HEK293 (cell line): ENCODE measurements around the gene SGPL1.

ENCODE experiments used
- CTCF ChIA-PET: fragments of 350-600 bp; formaldehyde crosslinking; extraction: SDS; loops from one replicate; lab custom pipeline; 2021; ENCODE audit warnings: antibody characterized with exemption; lab: Yijun Ruan, JAX
- POLR2A ChIA-PET: fragments of 300-600 bp; formaldehyde crosslinking; extraction: SDS; loops from one replicate; lab custom pipeline; 2020; ENCODE audit warnings: antibody characterized with exemption, inconsistent platforms; lab: Yijun Ruan, JAX
- H3K27ac ChIP-seq: fragments of 200-500 bp; sonication (Bioruptor generic); 2 replicates; pipeline ENCODE4 v1.5.1; 2014; ENCODE audit warnings: low read depth, low read length, control low read depth, inconsistent platforms; ENCODE audit errors: extremely low read depth
- H3K36me3 ChIP-seq, 2 experiments: fragments of 200-500 bp in 1 of 2; sonication (Bioruptor generic) in 1 of 2; 1 replicate in 1 of 2; 2 replicates in 1 of 2; pipeline ENCODE4 v1.5.1; 2014 to 2017; ENCODE audit warnings: inconsistent platforms in 2 of 2, low read length in 2 of 2; ENCODE audit not compliant: control insufficient read depth in 2 of 2, insufficient read depth in 1 of 2
- H3K4me1 ChIP-seq: fragments of 200-500 bp; sonication (Bioruptor generic); 2 replicates; pipeline ENCODE4 v1.5.1; 2014; ENCODE audit warnings: mild to moderate bottlenecking, low read length, inconsistent platforms; ENCODE audit not compliant: control insufficient read depth, insufficient read depth
- H3K4me3 ChIP-seq: 2 replicates; pipeline ENCODE4 v1.5.1; 2011; ENCODE audit warnings: low read depth, mild to moderate bottlenecking, control low read depth, low read length, moderate library complexity
- H3K9me3 ChIP-seq: fragments of 200-500 bp; sonication (Bioruptor generic); 2 replicates; pipeline ENCODE4 v1.5.1; 2014; ENCODE audit warnings: low read depth, low read length, inconsistent platforms; ENCODE audit not compliant: control insufficient read depth, insufficient read depth
- GLIS1 ChIP-seq: fragments of 450-650 bp; formaldehyde crosslinking; IDR thresholded peaks from 2 replicates; pipeline ENCODE4 v1.5.1; 2016; ENCODE audit warnings: missing biosample characterization, missing genetic modification characterization
- REST ChIP-seq: fragments of 450-650 bp; formaldehyde crosslinking; IDR thresholded peaks from 2 replicates; pipeline ENCODE4 v1.5.1; 2016; ENCODE audit warnings: missing biosample characterization, missing genetic modification characterization
- SP2 ChIP-seq: fragments of 450-650 bp; formaldehyde crosslinking; IDR thresholded peaks from 2 replicates; pipeline ENCODE4 v1.5.1; 2016; ENCODE audit warnings: missing biosample characterization, missing genetic modification characterization
- YY2 ChIP-seq: fragments of 450-650 bp; formaldehyde crosslinking; IDR thresholded peaks from 2 replicates; pipeline ENCODE4 v1.5.1; 2016; ENCODE audit warnings: missing biosample characterization, missing genetic modification characterization
- ZBTB20 ChIP-seq: fragments of 450-650 bp; formaldehyde crosslinking; IDR thresholded peaks from 2 replicates; pipeline ENCODE4 v1.5.1; 2016; ENCODE audit warnings: missing biosample characterization, missing genetic modification characterization
- ZBTB48 ChIP-seq: fragments of 450-650 bp; formaldehyde crosslinking; IDR thresholded peaks from 2 replicates; pipeline ENCODE4 v1.5.1; 2016; ENCODE audit warnings: missing biosample characterization, missing genetic modification characterization
- ZNF184 ChIP-seq: fragments of 450-650 bp; IDR thresholded peaks from 2 replicates; pipeline ENCODE4 v1.5.1; 2018; ENCODE audit warnings: missing biosample characterization, mild to moderate bottlenecking, missing genetic modification characterization
- ZNF248 ChIP-seq: fragments of 450-650 bp; formaldehyde crosslinking; IDR thresholded peaks from 2 replicates; pipeline ENCODE4 v1.5.1; 2017; ENCODE audit warnings: missing biosample characterization, missing genetic modification characterization
- ZNF292 ChIP-seq: fragments of 450-650 bp; formaldehyde crosslinking; IDR thresholded peaks from 2 replicates; pipeline ENCODE4 v1.5.1; 2016; ENCODE audit warnings: low read depth, missing biosample characterization, missing genetic modification characterization, borderline replicate concordance
- ZNF341 ChIP-seq: fragments of 450-650 bp; formaldehyde crosslinking; IDR thresholded peaks from 2 replicates; pipeline ENCODE4; 2016; ENCODE audit warnings: low read depth, missing biosample characterization, missing genetic modification characterization
- ZNF473 ChIP-seq: fragments of 450-650 bp; formaldehyde crosslinking; IDR thresholded peaks from 2 replicates; pipeline ENCODE4 v1.5.1; 2017; ENCODE audit warnings: missing biosample characterization, missing genetic modification characterization
- ZNF544 ChIP-seq: fragments of 450-650 bp; formaldehyde crosslinking; IDR thresholded peaks from 2 replicates; pipeline ENCODE4 v1.5.0; 2017; ENCODE audit warnings: missing biosample characterization, missing genetic modification characterization
- ZNF548 ChIP-seq: fragments of 450-650 bp; formaldehyde crosslinking; IDR thresholded peaks from 2 replicates; pipeline ENCODE4 v1.5.1; 2016; ENCODE audit warnings: missing biosample characterization, missing genetic modification characterization
- ZNF549 ChIP-seq: fragments of 450-650 bp; IDR thresholded peaks from 2 replicates; pipeline ENCODE4 v1.5.1; 2018; ENCODE audit warnings: missing biosample characterization, missing genetic modification characterization, mild to moderate bottlenecking, inconsistent platforms, moderate library complexity
- ZNF664 ChIP-seq: fragments of 450-650 bp; formaldehyde crosslinking; IDR thresholded peaks from 2 replicates; pipeline ENCODE4 v1.5.1; 2016; ENCODE audit warnings: missing biosample characterization, missing genetic modification characterization
- ZNF692 ChIP-seq: fragments of 450-650 bp; formaldehyde crosslinking; IDR thresholded peaks from 2 replicates; pipeline ENCODE4 v1.5.1; 2016; ENCODE audit warnings: missing biosample characterization, missing genetic modification characterization
- TF ChIP-seq, protein P1 (sequence below): fragments of 450-650 bp; formaldehyde crosslinking; IDR thresholded peaks from 2 replicates; pipeline ENCODE4 v1.5.1; 2017; ENCODE audit warnings: missing biosample characterization, mild to moderate bottlenecking, missing genetic modification characterization, moderate library complexity
- TF ChIP-seq, protein P2 (sequence below): fragments of 450-650 bp; formaldehyde crosslinking; IDR thresholded peaks from 2 replicates; pipeline ENCODE4 v1.5.1; 2016; ENCODE audit warnings: missing biosample characterization, missing genetic modification characterization
- TF ChIP-seq, protein P3 (sequence below): sonication (generic); formaldehyde crosslinking; IDR thresholded peaks from 2 replicates; pipeline ENCODE4 v1.8.1; 2022; ENCODE audit warnings: mild to moderate bottlenecking, moderate library complexity, missing genetic modification reagents

SGPL1 gene

GRCh38 chr10:70887804-70888800 is 72.4 kb downstream of the SGPL1 start, which contains the start of gene PCBD1 (continued):
- TF ChIP-seq ZNF549 (tag by site-specific recombination) (no peak), SP2 (tag by site-specific recombination) (peak; percentile 82)

- no peak for TF ChIP-seq ZNF548 (tag by site-specific recombination)
- TF ChIP-seq ZNF664 (tag by site-specific recombination), result peak; percentile 87
- TF ChIP-seq ZNF473 (tag by site-specific recombination), result no peak
- TF ChIP-seq ZNF184, result peak; percentile 99
- H3K4me3 ChIP-seq, result no peak overlapping the region
- peaks cover 4% of the 10 kb centered on the region for H3K4me1 ChIP-seq
- no peaks in the 10 kb centered on the region for H3K9me3 ChIP-seq
- H3K27ac ChIP-seq, result no peak overlapping the region
- H3K36me3 ChIP-seq, result peaks cover 8 to 16% of the 10 kb centered on the region in 2 experiments; a peak in 2 of 3 replicates
- ChIA-PET POLR2A (no interaction called here), CTCF (interaction anchor here (1.1 to 4.8 kb wide), 4 partner anchors 9 to 36 kb away, joined by 4 to 19 read pairs (median 8); no protein-coding TSS in a partner anchor)
Measured at GRCh38 chr10:70889291-70889690, 73.5 kb downstream of the SGPL1 start.

DNA sequence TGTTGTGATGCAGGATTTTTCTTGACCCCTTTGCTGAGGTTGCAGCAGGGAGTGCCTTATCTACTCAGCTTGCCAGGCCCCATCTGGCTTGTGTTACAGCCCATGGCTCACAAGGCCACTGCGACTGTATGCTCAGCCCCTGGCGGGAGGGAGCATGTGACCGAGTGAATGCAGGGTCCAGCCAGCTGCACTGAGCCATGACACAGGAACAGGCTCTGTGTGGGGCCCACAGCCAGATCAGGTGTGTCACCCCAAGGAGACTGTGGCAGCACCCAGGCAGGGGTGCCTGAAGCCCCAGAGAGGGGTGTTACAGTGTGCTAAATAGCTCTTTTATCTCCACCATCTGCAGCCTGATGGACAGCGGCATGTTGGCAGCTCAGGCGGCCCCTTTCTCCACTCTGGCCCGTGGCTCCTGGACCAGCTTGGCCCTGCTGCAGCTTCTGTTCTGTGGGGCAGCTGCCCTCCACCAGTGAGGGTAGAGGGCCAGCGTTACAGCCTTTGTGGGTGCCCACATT is 75.2 kb downstream of the SGPL1 start:
- ChIA-PET POLR2A (no interaction called here), CTCF (interaction anchor here (0.6 to 2.9 kb wide), 4 partner anchors 11 to 34 kb away, joined by 3 to 11 read pairs (median 8); no protein-coding TSS in a partner anchor)
- Histone ChIP-seq H3K4me1 (peaks cover 4% of the 10 kb centered on the region), H3K4me3 (no peak overlapping the region), H3K36me3 (peaks cover 0 to 1% of the 10 kb centered on the region in 2 experiments; a peak in 1 of 3 replicates), H3K9me3 (no peaks in the 10 kb centered on the region), H3K27ac (no peak overlapping the region)
- no peak for TF ChIP-seq ZNF544 (tag by site-specific recombination)
- no peak for TF ChIP-seq ZNF341 (tag by site-specific recombination)
- TF ChIP-seq ZBTB48, result peak; percentile 45; the same call in 1 of the 2 replicates
- TF ChIP-seq, protein P1, sequence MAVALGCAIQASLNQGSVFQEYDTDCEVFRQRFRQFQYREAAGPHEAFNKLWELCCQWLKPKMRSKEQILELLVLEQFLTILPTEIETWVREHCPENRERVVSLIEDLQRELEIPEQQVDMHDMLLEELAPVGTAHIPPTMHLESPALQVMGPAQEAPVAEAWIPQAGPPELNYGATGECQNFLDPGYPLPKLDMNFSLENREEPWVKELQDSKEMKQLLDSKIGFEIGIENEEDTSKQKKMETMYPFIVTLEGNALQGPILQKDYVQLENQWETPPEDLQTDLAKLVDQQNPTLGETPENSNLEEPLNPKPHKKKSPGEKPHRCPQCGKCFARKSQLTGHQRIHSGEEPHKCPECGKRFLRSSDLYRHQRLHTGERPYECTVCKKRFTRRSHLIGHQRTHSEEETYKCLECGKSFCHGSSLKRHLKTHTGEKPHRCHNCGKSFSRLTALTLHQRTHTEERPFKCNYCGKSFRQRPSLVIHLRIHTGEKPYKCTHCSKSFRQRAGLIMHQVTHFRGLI, result no peak
- TF ChIP-seq, protein P2, sequence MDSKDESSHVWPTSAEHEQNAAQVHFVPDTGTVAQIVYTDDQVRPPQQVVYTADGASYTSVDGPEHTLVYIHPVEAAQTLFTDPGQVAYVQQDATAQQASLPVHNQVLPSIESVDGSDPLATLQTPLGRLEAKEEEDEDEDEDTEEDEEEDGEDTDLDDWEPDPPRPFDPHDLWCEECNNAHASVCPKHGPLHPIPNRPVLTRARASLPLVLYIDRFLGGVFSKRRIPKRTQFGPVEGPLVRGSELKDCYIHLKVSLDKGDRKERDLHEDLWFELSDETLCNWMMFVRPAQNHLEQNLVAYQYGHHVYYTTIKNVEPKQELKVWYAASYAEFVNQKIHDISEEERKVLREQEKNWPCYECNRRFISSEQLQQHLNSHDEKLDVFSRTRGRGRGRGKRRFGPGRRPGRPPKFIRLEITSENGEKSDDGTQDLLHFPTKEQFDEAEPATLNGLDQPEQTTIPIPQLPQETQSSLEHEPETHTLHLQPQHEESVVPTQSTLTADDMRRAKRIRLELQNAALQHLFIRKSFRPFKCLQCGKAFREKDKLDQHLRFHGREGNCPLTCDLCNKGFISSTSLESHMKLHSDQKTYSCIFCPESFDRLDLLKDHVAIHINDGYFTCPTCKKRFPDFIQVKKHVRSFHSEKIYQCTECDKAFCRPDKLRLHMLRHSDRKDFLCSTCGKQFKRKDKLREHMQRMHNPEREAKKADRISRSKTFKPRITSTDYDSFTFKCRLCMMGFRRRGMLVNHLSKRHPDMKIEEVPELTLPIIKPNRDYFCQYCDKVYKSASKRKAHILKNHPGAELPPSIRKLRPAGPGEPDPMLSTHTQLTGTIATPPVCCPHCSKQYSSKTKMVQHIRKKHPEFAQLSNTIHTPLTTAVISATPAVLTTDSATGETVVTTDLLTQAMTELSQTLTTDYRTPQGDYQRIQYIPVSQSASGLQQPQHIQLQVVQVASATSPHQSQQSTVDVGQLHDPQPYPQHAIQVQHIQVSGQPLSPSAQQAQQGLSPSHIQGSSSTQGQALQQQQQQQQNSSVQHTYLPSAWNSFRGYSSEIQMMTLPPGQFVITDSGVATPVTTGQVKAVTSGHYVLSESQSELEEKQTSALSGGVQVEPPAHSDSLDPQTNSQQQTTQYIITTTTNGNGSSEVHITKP (tag by site-specific recombination), result peak; percentile 72
- TF ChIP-seq, protein P3, sequence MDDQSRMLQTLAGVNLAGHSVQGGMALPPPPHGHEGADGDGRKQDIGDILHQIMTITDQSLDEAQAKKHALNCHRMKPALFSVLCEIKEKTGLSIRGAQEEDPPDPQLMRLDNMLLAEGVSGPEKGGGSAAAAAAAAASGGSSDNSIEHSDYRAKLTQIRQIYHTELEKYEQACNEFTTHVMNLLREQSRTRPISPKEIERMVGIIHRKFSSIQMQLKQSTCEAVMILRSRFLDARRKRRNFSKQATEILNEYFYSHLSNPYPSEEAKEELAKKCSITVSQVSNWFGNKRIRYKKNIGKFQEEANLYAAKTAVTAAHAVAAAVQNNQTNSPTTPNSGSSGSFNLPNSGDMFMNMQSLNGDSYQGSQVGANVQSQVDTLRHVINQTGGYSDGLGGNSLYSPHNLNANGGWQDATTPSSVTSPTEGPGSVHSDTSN, result no peak
- TF ChIP-seq ZNF692, result peak; percentile 97
- no peak for TF ChIP-seq ZNF292 (tag by site-specific recombination)
- no peak for TF ChIP-seq ZNF248
- peak; percentile 86 for TF ChIP-seq ZBTB20 (tag by site-specific recombination)
- TF ChIP-seq GLIS1 (tag by site-specific recombination), result peak; percentile 96
- no peak for TF ChIP-seq YY2 (tag by site-specific recombination)
- TF ChIP-seq REST (tag by site-specific recombination), result peak; percentile 51; the same call in 1 of the 2 replicates
